ENCODE results near the gene AUTS2. TPM values are rescaled to one million over a fixed set of nuclear protein-coding genes. Genes with fewer than 3 reads are reported as not detected.

AUTS2 gene
- total and polyA plus RNA-seq, 2 experiments from 2014 or later: 32.0 to 91.0 TPM

DNA sequence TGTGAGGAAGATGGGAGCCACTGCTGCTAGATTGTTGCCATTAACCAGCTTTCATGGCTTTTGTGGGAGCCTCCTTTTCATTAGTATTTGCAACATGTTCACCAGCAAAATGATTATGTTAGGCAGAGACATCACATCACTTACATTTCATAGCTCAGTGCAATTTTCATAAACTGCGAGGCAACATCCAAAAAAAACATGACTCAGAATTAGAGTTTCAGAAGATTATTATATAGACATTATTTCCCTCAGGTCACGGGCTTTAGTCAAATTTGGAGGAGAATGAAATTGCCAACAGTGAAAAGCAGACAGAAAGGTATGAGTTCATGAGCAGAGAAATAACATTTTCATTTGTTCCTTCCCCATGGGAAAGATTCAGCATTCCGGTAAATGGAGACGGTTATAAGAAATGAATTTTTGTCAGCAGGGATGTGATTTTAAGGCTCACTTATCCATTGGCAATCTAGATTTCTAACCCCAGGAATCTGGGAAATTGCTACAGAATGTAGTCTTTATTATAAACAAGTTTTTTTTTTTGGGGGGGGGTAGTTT lies 573.2 kb downstream of the AUTS2 start:
- Mint-ChIP-seq H3K27ac (no peak overlapping the region), H3K27me3 (ENCODE audit: insufficient read depth, low read depth, poor library complexity) (peaks cover 2% of the 10 kb centered on the region), H3K36me3 (ENCODE audit: low read depth) (no peaks in the 10 kb centered on the region), H3K4me3 (no peak overlapping the region), H3K4me1 (peaks cover 10% of the 10 kb centered on the region), H3K9me3 (no peaks in the 10 kb centered on the region)
- Histone ChIP-seq H3F3A (replicated peaks; ENCODE audit: low read depth) (no peaks in the 10 kb centered on the region), H3K4me3 (no peak overlapping the region), H3K4me1 (ENCODE audit: insufficient read depth) (0 out of 2 replicates have a peak, but pooled peaks cover 3% of the 10 kb centered on the region), H2AFZ (no peak overlapping the region), H3K4me2 (no peak overlapping the region), H3K9me2 (ENCODE audit: insufficient read depth) (0 out of 2 replicates have a peak, but pooled peaks cover 4% of the 10 kb centered on the region), H3K27ac (ENCODE audit: low read depth) (no peak overlapping the region), H3K27me3 (ENCODE audit: insufficient read depth) (no peaks in the 10 kb centered on the region), H3K36me3 (ENCODE audit: insufficient read depth) (no peaks in the 10 kb centered on the region), H4K20me1 (replicated peaks; ENCODE audit: insufficient read depth) (no peaks in the 10 kb centered on the region), H3K79me2 (replicated peaks; ENCODE audit: insufficient read depth) (no peaks in the 10 kb centered on the region)
- no peak for ATAC-seq
- no peak for DNase-seq (ENCODE audit: low spot score)
- TF ChIP-seq STAT1 (IDR thresholded peaks at IDR 0.05; ENCODE audit: unreplicated experiment) (no peak), JUNB (IDR thresholded peaks at IDR 0.05; ENCODE audit: unreplicated experiment) (no peak), EZH2phosphoT487 (IDR thresholded peaks at IDR 0.05; ENCODE audit: unreplicated experiment) (no peak), POLR2AphosphoS5 (IDR thresholded peaks at IDR 0.05; ENCODE audit: low read depth) (no peak), ZNF331 (CRISPR knock-in tag; IDR thresholded peaks at IDR 0.05; ENCODE audit: low read depth) (no peak), EZH2 (IDR thresholded peaks at IDR 0.05; ENCODE audit: low read depth, unreplicated experiment) (no peak), CREB1 (CRISPR knock-in tag; IDR thresholded peaks at IDR 0.05; ENCODE audit: low read depth) (no peak), ZNF114 (CRISPR knock-in tag; IDR thresholded peaks at IDR 0.05) (no peak), NANOG (IDR thresholded peaks at IDR 0.05; ENCODE audit: borderline replicate concordance) (no peak)
- TF ChIP-seq, protein P1, sequence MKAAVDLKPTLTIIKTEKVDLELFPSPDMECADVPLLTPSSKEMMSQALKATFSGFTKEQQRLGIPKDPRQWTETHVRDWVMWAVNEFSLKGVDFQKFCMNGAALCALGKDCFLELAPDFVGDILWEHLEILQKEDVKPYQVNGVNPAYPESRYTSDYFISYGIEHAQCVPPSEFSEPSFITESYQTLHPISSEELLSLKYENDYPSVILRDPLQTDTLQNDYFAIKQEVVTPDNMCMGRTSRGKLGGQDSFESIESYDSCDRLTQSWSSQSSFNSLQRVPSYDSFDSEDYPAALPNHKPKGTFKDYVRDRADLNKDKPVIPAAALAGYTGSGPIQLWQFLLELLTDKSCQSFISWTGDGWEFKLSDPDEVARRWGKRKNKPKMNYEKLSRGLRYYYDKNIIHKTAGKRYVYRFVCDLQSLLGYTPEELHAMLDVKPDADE (IDR thresholded peaks at IDR 0.05): no peak
- TF ChIP-seq, protein P2, sequence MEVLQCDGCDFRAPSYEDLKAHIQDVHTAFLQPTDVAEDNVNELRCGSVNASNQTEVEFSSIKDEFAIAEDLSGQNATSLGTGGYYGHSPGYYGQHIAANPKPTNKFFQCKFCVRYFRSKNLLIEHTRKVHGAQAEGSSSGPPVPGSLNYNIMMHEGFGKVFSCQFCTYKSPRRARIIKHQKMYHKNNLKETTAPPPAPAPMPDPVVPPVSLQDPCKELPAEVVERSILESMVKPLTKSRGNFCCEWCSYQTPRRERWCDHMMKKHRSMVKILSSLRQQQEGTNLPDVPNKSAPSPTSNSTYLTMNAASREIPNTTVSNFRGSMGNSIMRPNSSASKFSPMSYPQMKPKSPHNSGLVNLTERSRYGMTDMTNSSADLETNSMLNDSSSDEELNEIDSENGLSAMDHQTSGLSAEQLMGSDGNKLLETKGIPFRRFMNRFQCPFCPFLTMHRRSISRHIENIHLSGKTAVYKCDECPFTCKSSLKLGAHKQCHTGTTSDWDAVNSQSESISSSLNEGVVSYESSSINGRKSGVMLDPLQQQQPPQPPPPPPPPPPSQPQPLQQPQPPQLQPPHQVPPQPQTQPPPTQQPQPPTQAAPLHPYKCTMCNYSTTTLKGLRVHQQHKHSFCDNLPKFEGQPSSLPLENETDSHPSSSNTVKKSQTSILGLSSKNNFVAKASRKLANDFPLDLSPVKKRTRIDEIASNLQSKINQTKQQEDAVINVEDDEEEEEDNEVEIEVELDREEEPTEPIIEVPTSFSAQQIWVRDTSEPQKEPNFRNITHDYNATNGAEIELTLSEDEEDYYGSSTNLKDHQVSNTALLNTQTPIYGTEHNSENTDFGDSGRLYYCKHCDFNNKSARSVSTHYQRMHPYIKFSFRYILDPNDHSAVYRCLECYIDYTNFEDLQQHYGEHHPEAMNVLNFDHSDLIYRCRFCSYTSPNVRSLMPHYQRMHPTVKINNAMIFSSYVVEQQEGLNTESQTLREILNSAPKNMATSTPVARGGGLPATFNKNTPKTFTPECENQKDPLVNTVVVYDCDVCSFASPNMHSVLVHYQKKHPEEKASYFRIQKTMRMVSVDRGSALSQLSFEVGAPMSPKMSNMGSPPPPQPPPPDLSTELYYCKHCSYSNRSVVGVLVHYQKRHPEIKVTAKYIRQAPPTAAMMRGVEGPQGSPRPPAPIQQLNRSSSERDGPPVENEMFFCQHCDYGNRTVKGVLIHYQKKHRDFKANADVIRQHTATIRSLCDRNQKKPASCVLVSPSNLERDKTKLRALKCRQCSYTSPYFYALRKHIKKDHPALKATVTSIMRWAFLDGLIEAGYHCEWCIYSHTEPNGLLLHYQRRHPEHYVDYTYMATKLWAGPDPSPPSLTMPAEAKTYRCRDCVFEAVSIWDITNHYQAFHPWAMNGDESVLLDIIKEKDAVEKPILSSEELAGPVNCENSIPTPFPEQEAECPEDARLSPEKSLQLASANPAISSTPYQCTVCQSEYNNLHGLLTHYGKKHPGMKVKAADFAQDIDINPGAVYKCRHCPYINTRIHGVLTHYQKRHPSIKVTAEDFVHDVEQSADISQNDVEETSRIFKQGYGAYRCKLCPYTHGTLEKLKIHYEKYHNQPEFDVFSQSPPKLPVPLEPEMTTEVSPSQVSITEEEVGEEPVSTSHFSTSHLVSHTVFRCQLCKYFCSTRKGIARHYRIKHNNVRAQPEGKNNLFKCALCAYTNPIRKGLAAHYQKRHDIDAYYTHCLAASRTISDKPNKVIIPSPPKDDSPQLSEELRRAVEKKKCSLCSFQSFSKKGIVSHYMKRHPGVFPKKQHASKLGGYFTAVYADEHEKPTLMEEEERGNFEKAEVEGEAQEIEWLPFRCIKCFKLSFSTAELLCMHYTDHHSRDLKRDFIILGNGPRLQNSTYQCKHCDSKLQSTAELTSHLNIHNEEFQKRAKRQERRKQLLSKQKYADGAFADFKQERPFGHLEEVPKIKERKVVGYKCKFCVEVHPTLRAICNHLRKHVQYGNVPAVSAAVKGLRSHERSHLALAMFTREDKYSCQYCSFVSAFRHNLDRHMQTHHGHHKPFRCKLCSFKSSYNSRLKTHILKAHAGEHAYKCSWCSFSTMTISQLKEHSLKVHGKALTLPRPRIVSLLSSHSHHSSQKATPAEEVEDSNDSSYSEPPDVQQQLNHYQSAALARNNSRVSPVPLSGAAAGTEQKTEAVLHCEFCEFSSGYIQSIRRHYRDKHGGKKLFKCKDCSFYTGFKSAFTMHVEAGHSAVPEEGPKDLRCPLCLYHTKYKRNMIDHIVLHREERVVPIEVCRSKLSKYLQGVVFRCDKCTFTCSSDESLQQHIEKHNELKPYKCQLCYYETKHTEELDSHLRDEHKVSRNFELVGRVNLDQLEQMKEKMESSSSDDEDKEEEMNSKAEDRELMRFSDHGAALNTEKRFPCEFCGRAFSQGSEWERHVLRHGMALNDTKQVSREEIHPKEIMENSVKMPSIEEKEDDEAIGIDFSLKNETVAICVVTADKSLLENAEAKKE (CRISPR knock-in tag; IDR thresholded peaks at IDR 0.05): no peak
- TF ChIP-seq, protein P3, sequence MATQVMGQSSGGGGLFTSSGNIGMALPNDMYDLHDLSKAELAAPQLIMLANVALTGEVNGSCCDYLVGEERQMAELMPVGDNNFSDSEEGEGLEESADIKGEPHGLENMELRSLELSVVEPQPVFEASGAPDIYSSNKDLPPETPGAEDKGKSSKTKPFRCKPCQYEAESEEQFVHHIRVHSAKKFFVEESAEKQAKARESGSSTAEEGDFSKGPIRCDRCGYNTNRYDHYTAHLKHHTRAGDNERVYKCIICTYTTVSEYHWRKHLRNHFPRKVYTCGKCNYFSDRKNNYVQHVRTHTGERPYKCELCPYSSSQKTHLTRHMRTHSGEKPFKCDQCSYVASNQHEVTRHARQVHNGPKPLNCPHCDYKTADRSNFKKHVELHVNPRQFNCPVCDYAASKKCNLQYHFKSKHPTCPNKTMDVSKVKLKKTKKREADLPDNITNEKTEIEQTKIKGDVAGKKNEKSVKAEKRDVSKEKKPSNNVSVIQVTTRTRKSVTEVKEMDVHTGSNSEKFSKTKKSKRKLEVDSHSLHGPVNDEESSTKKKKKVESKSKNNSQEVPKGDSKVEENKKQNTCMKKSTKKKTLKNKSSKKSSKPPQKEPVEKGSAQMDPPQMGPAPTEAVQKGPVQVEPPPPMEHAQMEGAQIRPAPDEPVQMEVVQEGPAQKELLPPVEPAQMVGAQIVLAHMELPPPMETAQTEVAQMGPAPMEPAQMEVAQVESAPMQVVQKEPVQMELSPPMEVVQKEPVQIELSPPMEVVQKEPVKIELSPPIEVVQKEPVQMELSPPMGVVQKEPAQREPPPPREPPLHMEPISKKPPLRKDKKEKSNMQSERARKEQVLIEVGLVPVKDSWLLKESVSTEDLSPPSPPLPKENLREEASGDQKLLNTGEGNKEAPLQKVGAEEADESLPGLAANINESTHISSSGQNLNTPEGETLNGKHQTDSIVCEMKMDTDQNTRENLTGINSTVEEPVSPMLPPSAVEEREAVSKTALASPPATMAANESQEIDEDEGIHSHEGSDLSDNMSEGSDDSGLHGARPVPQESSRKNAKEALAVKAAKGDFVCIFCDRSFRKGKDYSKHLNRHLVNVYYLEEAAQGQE (IDR thresholded peaks at IDR 0.05; ENCODE audit: unreplicated experiment): no peak
- TF ChIP-seq, protein P4, sequence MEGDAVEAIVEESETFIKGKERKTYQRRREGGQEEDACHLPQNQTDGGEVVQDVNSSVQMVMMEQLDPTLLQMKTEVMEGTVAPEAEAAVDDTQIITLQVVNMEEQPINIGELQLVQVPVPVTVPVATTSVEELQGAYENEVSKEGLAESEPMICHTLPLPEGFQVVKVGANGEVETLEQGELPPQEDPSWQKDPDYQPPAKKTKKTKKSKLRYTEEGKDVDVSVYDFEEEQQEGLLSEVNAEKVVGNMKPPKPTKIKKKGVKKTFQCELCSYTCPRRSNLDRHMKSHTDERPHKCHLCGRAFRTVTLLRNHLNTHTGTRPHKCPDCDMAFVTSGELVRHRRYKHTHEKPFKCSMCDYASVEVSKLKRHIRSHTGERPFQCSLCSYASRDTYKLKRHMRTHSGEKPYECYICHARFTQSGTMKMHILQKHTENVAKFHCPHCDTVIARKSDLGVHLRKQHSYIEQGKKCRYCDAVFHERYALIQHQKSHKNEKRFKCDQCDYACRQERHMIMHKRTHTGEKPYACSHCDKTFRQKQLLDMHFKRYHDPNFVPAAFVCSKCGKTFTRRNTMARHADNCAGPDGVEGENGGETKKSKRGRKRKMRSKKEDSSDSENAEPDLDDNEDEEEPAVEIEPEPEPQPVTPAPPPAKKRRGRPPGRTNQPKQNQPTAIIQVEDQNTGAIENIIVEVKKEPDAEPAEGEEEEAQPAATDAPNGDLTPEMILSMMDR (conservative IDR thresholded peaks at IDR 0.05; ENCODE audit: low read depth in 2 of 2): no peak

All from GM23338 (cell line).